GM18951 (cell line): ENCODE data around the gene CDC42BPA.

Experiments
- POLR2A ChIP-seq: IDR thresholded peaks from 4 replicates; pipeline ENCODE4 v1.6.1; 2011; ENCODE audit warnings: mild to moderate bottlenecking; ENCODE audit not compliant: insufficient read length, insufficient read depth; ENCODE audit errors: extremely low read depth
- in situ Hi-C: fragments of 300-500 bp; cut with MboI; formaldehyde crosslinking; loops from one replicate; pipeline ENCODE4 v1.12.0; 2022; ENCODE audit warnings: low sequenced_read_pairs, mixed read lengths, inconsistent platforms; ENCODE audit not compliant: unreplicated experiment

CDC42BPA gene

GRCh38 chr1:226983992-226984364 is 334.3 kb downstream of the CDC42BPA start:
- in situ Hi-C loops: no loop called here
- peak; percentile 19 for TF ChIP-seq POLR2A

GRCh38 chr1:226983247-226983991 is 334.9 kb downstream of the CDC42BPA start:
- in situ Hi-C loops: no loop called here
- TF ChIP-seq POLR2A: no peak

- in situ Hi-C loops: no loop called here
- no peak for TF ChIP-seq POLR2A
Observed at GRCh38 chr1:226982451-226983177, 335.7 kb downstream of the CDC42BPA start.

- TF ChIP-seq POLR2A: no peak
- in situ Hi-C loops: no loop called here
Observed at GRCh38 chr1:226981838-226982237, 336.5 kb downstream of the CDC42BPA start.

GRCh38 chr1:226981386-226981817 is 336.9 kb downstream of the CDC42BPA start:
- no peak for TF ChIP-seq POLR2A
- in situ Hi-C loops: no loop called here

GRCh38 chr1:226980565-226981385 is 337.5 kb downstream of the CDC42BPA start:
- in situ Hi-C loops: no loop called here
- no peak for TF ChIP-seq POLR2A

GRCh38 chr1:226980122-226980560 is 338.2 kb downstream of the CDC42BPA start:
- in situ Hi-C loops: no loop called here
- no peak for TF ChIP-seq POLR2A

GRCh38 chr1:226979517-226980121 is 338.7 kb downstream of the CDC42BPA start:
- in situ Hi-C loops: no loop called here
- TF ChIP-seq POLR2A: no peak

GRCh38 chr1:226979115-226979516 is 339.2 kb downstream of the CDC42BPA start:
- in situ Hi-C loops: no loop called here
- TF ChIP-seq POLR2A: no peak

- TF ChIP-seq POLR2A: no peak
- in situ Hi-C loops: no loop called here
Observed at GRCh38 chr1:226978432-226979114, 339.7 kb downstream of the CDC42BPA start.

GRCh38 chr1:226977643-226978431 is 340.5 kb downstream of the CDC42BPA start:
- TF ChIP-seq POLR2A: no peak
- in situ Hi-C loops: no loop called here
